ENCODE results near the gene FTO. TPM values are rescaled to one million over a fixed set of nuclear protein-coding genes. Genes with fewer than 3 reads are reported as not detected.

Gene FTO
- total and polyA plus RNA-seq, 2 of the 13 experiments (the other 11 are each of a cell fraction or from before 2014, with no cell fraction given) = 41.6 to 55.8 TPM

GRCh38 chr16:54176376-54176901, 472.5 kb downstream of the FTO start (continued):
- peak; percentile 91; the same call in 1 of the 2 replicates for TF ChIP-seq ZBTB4 (CRISPR knock-in tag; IDR thresholded peaks at IDR 0.05; ENCODE audit: borderline replicate concordance)
- no peak; the same call in 1 of the 2 replicates for TF ChIP-seq ZNF367 (CRISPR knock-in tag; IDR thresholded peaks at IDR 0.05; ENCODE audit: borderline replicate concordance)
- no peak for TF ChIP-seq ATRX (CRISPR knock-in tag; IDR thresholded peaks at IDR 0.05; ENCODE audit: borderline replicate concordance)
- TF ChIP-seq ZNF441 (CRISPR knock-in tag; IDR thresholded peaks at IDR 0.05; ENCODE audit: borderline replicate concordance) = peak; percentile 92
- TF ChIP-seq HOXA7 (CRISPR knock-in tag; IDR thresholded peaks at IDR 0.05) = no peak
- no peak for TF ChIP-seq SMAD9 (CRISPR knock-in tag; IDR thresholded peaks at IDR 0.05)
- TF ChIP-seq ZNF761 (CRISPR knock-in tag; conservative IDR thresholded peaks at IDR 0.05) = 0 out of 2 replicates have a peak, but pooled peaks have one; percentile 43
- no peak for TF ChIP-seq NPAS2 (CRISPR knock-in tag; IDR thresholded peaks at IDR 0.05; ENCODE audit: borderline replicate concordance)
- TF ChIP-seq ZNF282 (IDR thresholded peaks at IDR 0.05; ENCODE audit: partially characterized antibody) = no peak
- TF ChIP-seq SETDB1 (CRISPR knock-in tag; IDR thresholded peaks at IDR 0.05; ENCODE audit: borderline replicate concordance) = no peak
- TF ChIP-seq CHCHD3 (CRISPR knock-in tag; IDR thresholded peaks at IDR 0.05) = peak; percentile 83; the same call in 1 of the 2 replicates
- TF ChIP-seq PAX8 (CRISPR knock-in tag; IDR thresholded peaks at IDR 0.05; ENCODE audit: borderline replicate concordance) = no peak
- TF ChIP-seq KIAA2018 (CRISPR knock-in tag; IDR thresholded peaks at IDR 0.05; ENCODE audit: borderline replicate concordance) = no peak
- peak; percentile 87; the same call in 1 of the 2 replicates for TF ChIP-seq ARNTL (CRISPR knock-in tag; IDR thresholded peaks at IDR 0.05)
- peak; percentile 96 for TF ChIP-seq TBL1XR1 (IDR thresholded peaks at IDR 0.05; ENCODE audit: borderline replicate concordance, low read length, partially characterized antibody)
- TF ChIP-seq PRPF4 (IDR thresholded peaks at IDR 0.05; ENCODE audit: low read depth, low read length, poor library complexity, severe bottlenecking) = no peak
- TF ChIP-seq KLF16 (CRISPR knock-in tag; IDR thresholded peaks at IDR 0.05) = peak in 1 of 2 experiments; percentile 69; a peak in 2 of 4 replicates
- no peak for TF ChIP-seq HNRNPK (IDR thresholded peaks at IDR 0.05; ENCODE audit: low read depth, low read length, poor library complexity, severe bottlenecking)
